GM23248 (cell line): Measurements from ENCODE around the gene DCUN1D4. TPM values are rescaled to one million over a fixed set of nuclear protein-coding genes. Genes with fewer than 3 reads are reported as not detected.

ENCODE experiments used
- DNase-seq: peaks from one replicate; pipeline ENCODE4 v3.0.0-alpha.2; 2015
- H2AFZ ChIP-seq: fragments of 200-600 bp; sonication (generic); 2 replicates; pipeline ENCODE4 v1.6.1; 2016; ENCODE audit warnings: antibody characterized with exemption
- H3F3A ChIP-seq: fragments of 200-600 bp; sonication (generic); 2 replicates; pipeline ENCODE4 v1.6.1; 2016; ENCODE audit warnings: mild to moderate bottlenecking, antibody characterized with exemption, mixed run types; ENCODE audit not compliant: insufficient read depth
- H3K27ac ChIP-seq: fragments of 200-600 bp; sonication (generic); 2 replicates; pipeline ENCODE4 v1.5.1; 2016; ENCODE audit warnings: mild to moderate bottlenecking
- H3K27me3 ChIP-seq: fragments of 200-600 bp; sonication (generic); replicated peaks from 2 replicates; pipeline ENCODE4 v1.6.1; 2016; ENCODE audit warnings: mild to moderate bottlenecking; ENCODE audit not compliant: insufficient read depth
- H3K36me3 ChIP-seq: fragments of 200-600 bp; sonication (generic); 2 replicates; pipeline ENCODE4 v1.6.1; 2016; ENCODE audit warnings: low read depth, mild to moderate bottlenecking
- H3K4me1 ChIP-seq: fragments of 200-600 bp; sonication (generic); 2 replicates; pipeline ENCODE4 v1.6.1; 2016; ENCODE audit warnings: mild to moderate bottlenecking; ENCODE audit not compliant: insufficient read depth
- H3K4me2 ChIP-seq: fragments of 200-600 bp; sonication (generic); one replicate; pipeline ENCODE4 v1.6.1; 2016; ENCODE audit warnings: mild to moderate bottlenecking; ENCODE audit not compliant: unreplicated experiment
- H3K4me3 ChIP-seq: fragments of 200-600 bp; sonication (generic); 2 replicates; pipeline ENCODE4 v1.5.1; 2016; ENCODE audit warnings: mild to moderate bottlenecking
- H3K79me2 ChIP-seq: fragments of 200-600 bp; sonication (generic); 2 replicates; pipeline ENCODE4 v1.6.1; 2016; ENCODE audit warnings: mild to moderate bottlenecking; ENCODE audit not compliant: insufficient read depth
- H3K9ac ChIP-seq: fragments of 200-600 bp; sonication (generic); 2 replicates; pipeline ENCODE4 v1.6.1; 2016; ENCODE audit warnings: mild to moderate bottlenecking
- H3K9me2 ChIP-seq: fragments of 200-600 bp; sonication (generic); 2 replicates; pipeline ENCODE4 v1.6.1; 2016; ENCODE audit warnings: mixed run types, mild to moderate bottlenecking, moderate library complexity; ENCODE audit not compliant: insufficient read depth
- H3K9me3 ChIP-seq: fragments of 200-600 bp; sonication (generic); one replicate; pipeline ENCODE4 v1.6.1; 2017; ENCODE audit warnings: low read depth
- H4K20me1 ChIP-seq: fragments of 200-600 bp; sonication (generic); 2 replicates; pipeline ENCODE4 v1.6.0; 2016; ENCODE audit not compliant: insufficient read depth
- EZH2 ChIP-seq: fragments of 200-600 bp; sonication (generic); IDR thresholded peaks from 2 replicates; pipeline ENCODE4 v1.6.1; 2018; ENCODE audit warnings: antibody characterized with exemption, mild to moderate bottlenecking; ENCODE audit not compliant: insufficient read depth, poor library complexity, severe bottlenecking
- EZH2phosphoT487 ChIP-seq: fragments of 200-600 bp; sonication (generic); IDR thresholded peaks from 2 replicates; pipeline ENCODE4 v1.6.1; 2018; ENCODE audit warnings: antibody characterized with exemption, moderate library complexity, mild to moderate bottlenecking, low read depth; ENCODE audit not compliant: insufficient read depth
- WGBS, 2 experiments: methylation state at CpG; one replicate each; pipeline ENCODE4 v1.1.6; 2015 to 2017; ENCODE audit warnings: low lambda C conversion rate in 2 of 2, low coverage in 1 of 2; ENCODE audit errors: missing lambda C conversion rate in 2 of 2; 5-methylcytosine and 5-hydroxymethylcytosine counted together
- in situ Hi-C: fragments of 300-500 bp; cut with MboI; formaldehyde crosslinking; loops from 2 replicates; pipeline ENCODE4 v1.15.0; 2020
- polyA plus RNA-seq: library from polyadenylated mRNA; unstranded; fragments of >200 nt; fragmentation: Nextera tagmentation; extraction: Ambion mirVana; gene quantifications from 2 replicates; pipeline ENCODE4 v1.2.1, GENCODE V29; 2016
- total RNA-seq: library from RNA; depleted of rRNA; stranded (reverse); fragments of >200 nt; shearing (Covaris generic); gene quantifications from 2 replicates; pipeline ENCODE4 v1.2.3, GENCODE V29; 2014; rRNA removed

The DCUN1D4 gene
- total RNA-seq (33.2 and 47.9 TPM in 2 replicates), polyA plus RNA-seq (46.8 TPM in 2 replicates)

DNA sequence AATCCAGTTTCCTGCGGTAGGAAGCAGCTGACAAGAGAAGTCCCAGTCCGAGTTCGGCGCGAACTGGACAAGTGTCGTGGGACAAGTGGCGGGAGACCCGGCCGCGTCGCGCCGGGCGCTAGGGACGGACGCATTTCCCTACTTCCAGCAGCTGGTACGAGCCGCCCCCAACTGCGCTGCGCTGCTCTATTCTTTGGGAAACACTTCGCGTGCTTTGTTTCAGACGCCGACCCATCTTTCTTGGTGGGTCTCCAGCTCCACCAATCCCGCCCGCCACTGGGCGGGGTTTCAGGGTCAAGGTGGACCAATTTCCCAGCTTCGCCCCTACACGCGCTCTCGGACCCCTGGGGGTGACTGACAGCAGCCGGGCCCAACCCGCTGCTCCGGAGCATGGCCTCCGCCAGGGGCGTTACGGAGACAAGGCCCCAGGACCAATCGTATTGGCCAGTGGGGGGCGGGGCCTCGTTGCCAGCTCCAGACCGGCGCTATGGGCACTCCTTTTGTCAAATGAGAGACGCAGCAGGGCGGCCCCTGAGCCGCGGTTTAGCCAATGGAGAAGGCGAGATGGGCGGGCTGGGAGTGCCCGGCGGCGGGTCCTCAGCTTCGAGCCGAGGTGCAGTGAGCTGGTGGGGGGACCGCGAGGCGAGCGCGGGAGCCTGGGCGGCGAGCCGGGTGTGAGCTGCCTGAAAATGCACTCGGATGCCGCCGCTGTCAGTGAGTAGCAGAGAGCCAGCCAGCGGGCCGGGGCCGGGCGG lies at the start of gene DCUN1D4:
TSS of gene DCUN1D4 (plus strand) at position 600 of the 755 bp plus-strand sequence. CDS start at position 690, 90 bp downstream.
- Histone ChIP-seq H4K20me1 (0 out of 2 replicates have a peak, but pooled peaks cover under 1% of the 10 kb centered on the region), H3K27me3 (no peaks in the 10 kb centered on the region), H3K9me3 (no peaks in the 10 kb centered on the region), H3K4me1 (peaks cover 16% of the 10 kb centered on the region), H2AFZ (peak within 1 kb of the TSS; percentile 98), H3K9me2 (no peaks in the 10 kb centered on the region), H3K79me2 (peaks cover 39% of the 10 kb centered on the region), H3F3A (no peaks in the 10 kb centered on the region), H3K27ac (peak within 1 kb of the TSS; percentile 69), H3K9ac (peak within 1 kb of the TSS; percentile 78), H3K4me3 (peak within 1 kb of the TSS; percentile 85), H3K4me2 (peak within 1 kb of the TSS; percentile 88), H3K36me3 (no peaks in the 10 kb centered on the region)
- WGBS, 2 experiments = 1% methylated on average over 57 to 68 of the region's 68 CpGs
- TF ChIP-seq EZH2 (no peak), EZH2phosphoT487 (no peak)
- in situ Hi-C loops = no loop called here
- peak; percentile 100 for DNase-seq

DNA sequence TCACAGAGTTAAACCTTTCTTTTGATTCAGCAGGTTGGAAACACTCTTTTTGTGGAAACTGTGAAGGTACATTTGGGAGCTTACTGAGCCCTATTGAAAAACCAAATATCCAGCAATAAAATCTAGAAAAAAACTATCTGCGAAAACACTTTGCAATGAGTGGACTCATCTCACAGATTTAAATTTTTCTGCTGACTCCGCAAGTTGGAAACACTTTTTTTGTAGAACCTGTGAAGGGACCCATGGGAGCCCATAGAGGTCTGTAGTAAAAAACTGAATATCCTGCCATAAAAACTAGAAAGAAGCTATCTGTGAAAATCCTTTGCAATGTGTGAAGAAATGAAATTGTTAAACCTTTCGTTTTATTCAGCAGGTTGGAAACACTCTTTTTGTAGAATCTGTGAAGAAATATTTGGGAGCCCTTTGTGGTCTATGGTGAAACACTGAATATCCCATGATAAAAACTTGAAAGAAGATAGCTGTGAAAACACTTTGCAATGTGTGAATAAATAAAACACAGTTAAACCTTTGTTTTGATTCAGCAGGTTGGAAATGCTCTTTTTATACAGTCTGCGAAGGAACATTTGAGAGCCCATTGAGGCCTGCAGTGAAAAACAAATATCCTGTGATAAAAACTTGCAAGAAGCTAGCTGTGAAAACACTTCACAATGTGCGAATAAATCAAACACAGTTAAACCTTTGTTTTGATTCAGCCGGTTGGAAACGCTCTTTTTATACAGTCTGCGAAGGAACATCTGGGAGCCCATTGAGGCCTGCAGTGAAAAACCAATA lies 22.3 kb upstream of the DCUN1D4 start:
- Histone ChIP-seq H3F3A (no peaks in the 10 kb centered on the region), H3K9ac (no peak overlapping the region), H3K79me2 (no peaks in the 10 kb centered on the region), H3K4me3 (no peak overlapping the region), H3K36me3 (no peaks in the 10 kb centered on the region), H3K9me2 (no peaks in the 10 kb centered on the region), H2AFZ (no peak overlapping the region), H4K20me1 (no peaks in the 10 kb centered on the region), H3K27ac (no peak overlapping the region), H3K4me1 (no peaks in the 10 kb centered on the region), H3K9me3 (no peaks in the 10 kb centered on the region), H3K4me2 (no peak overlapping the region), H3K27me3 (no peaks in the 10 kb centered on the region)
- WGBS, 2 experiments = 62% methylated on average over 8 of the region's 8 CpGs
- DNase-seq = no peak
- TF ChIP-seq EZH2 (no peak), EZH2phosphoT487 (no peak)
- in situ Hi-C loops = no loop called here

DNA sequence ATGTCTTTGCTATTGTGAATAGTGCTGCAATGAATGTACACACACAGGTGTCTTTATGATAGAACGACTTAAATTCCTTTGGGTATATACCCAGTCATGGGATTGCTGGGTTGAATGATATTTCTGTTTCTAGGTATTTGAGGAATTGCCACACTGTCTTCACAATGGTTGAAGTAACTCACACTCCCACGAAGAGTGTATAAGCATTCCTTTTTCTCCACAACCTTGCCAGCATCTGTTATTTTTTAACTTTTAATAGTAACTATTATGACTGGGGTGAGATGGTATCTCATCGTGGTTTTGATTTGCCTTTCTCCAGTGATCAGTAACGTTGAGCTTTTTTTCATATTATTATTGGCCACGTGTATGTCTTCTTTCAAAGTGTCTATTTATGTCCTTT lies 17.6 kb upstream of the DCUN1D4 start:
- H4K20me1 ChIP-seq = no peaks in the 10 kb centered on the region
- no peaks in the 10 kb centered on the region for H3K36me3 ChIP-seq
- no peak overlapping the region for H3K4me3 ChIP-seq
- no peaks in the 10 kb centered on the region for H3K9me3 ChIP-seq
- peaks cover 15% of the 10 kb centered on the region for H3K27me3 ChIP-seq
- H3K4me1 ChIP-seq = no peaks in the 10 kb centered on the region
- DNase-seq = no peak
- in situ Hi-C loops = no loop called here
- no peak overlapping the region for H3K27ac ChIP-seq
- no peak overlapping the region for H2AFZ ChIP-seq
- no peak for TF ChIP-seq EZH2
- TF ChIP-seq EZH2phosphoT487 = no peak
- H3F3A ChIP-seq = no peaks in the 10 kb centered on the region
- H3K9me2 ChIP-seq = no peaks in the 10 kb centered on the region
- H3K79me2 ChIP-seq = no peaks in the 10 kb centered on the region
- no peak overlapping the region for H3K4me2 ChIP-seq
- no peak overlapping the region for H3K9ac ChIP-seq
- 27 to 29% methylated on average over 5 of the region's 5 CpGs for WGBS, 2 experiments

- Histone ChIP-seq H3K36me3 (no peaks in the 10 kb centered on the region), H2AFZ (no peak overlapping the region), H3K9ac (no peak overlapping the region), H3K4me3 (no peak overlapping the region), H3K9me2 (no peaks in the 10 kb centered on the region), H3F3A (no peaks in the 10 kb centered on the region), H3K9me3 (no peaks in the 10 kb centered on the region), H3K4me1 (no peaks in the 10 kb centered on the region), H3K27ac (no peak overlapping the region), H3K27me3 (peaks cover 15% of the 10 kb centered on the region), H4K20me1 (no peaks in the 10 kb centered on the region), H3K79me2 (no peaks in the 10 kb centered on the region), H3K4me2 (no peak overlapping the region)
- WGBS, 2 experiments = 32 to 33% methylated on average over 3 of the region's 3 CpGs
- in situ Hi-C loops = no loop called here
- no peak for TF ChIP-seq EZH2phosphoT487
- TF ChIP-seq EZH2 = no peak
- DNase-seq = peak; percentile 13
These were observed 12.7 kb upstream of the DCUN1D4 start for GRCh38 chr4:51830156-51830720.
